Kidney capillary endothelial cell (primary cell): ENCODE data around the gene PLCH1.

Experiments
- DNase-seq: peaks from one replicate; pipeline ENCODE4 v3.0.0-alpha.2; 2018; ENCODE audit warnings: low spot score

Gene PLCH1

GRCh38 chr3:155377071-155377470 lies 367.8 kb downstream of the PLCH1 start:
- no peak for DNase-seq

GRCh38 chr3:155372281-155372680 lies 372.6 kb downstream of the PLCH1 start:
- no peak for DNase-seq

- DNase-seq = no peak
Measured at GRCh38 chr3:155370764-155371503, 373.9 kb downstream of the PLCH1 start.

DNA sequence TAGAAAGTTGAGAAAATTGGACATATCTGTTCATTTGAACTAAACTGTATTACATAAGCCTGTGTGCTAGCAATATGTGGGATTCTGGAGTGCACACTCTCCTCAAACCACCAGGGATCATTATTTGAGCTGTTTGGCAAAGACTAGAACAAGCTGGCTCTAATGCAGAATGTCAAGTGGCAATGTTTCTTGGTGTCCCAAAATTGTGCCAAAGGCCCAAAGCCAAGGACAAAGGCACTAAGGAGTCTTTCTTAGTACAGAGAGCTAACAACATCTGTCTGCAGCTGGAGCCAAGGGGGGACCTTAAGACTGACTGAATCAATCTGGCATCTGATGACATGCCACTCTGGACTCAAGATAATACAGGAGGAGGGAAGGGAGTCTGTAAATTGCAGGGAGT lies 374.7 kb downstream of the PLCH1 start:
- DNase-seq = no peak

DNA sequence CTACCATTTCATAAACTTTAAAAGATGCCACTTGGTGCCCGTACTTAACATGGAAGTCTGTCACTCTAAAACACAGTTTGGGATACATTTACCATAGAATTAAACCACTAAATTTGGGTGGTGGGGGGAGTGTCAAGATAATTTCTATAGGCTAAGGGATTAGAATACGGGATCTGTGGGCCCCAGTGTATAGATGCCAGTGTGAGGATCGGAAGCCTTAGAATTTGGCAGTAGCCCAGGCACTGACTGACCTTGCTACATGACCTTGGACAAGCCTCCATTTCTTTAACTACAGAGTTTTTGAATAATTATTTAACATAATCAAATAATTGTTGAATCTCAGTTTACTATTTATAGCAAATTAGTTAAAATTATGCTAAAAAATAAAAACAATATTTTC lies 375.1 kb downstream of the PLCH1 start:
- DNase-seq = no peak

GRCh38 chr3:155369244-155369643 lies 375.6 kb downstream of the PLCH1 start:
- DNase-seq = no peak

DNA sequence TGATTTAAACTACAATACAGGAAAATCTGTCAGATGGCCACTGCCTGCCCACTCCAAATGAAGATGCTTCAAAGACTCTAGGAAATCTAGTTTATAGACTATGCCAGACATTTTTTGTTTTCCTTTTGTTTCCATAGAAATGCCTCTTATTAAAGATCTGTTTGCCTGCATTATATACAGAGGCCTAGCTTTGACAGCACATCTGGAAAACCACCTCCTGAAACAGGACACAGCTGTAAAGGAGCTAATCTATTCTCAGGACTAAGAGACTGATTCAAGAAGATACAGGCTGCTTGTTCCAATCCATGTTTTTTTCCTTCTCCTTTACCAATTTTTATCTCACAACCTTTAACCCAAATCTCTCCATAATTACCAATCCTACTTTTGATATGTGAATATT lies 376.1 kb downstream of the PLCH1 start:
- DNase-seq = no peak

DNA sequence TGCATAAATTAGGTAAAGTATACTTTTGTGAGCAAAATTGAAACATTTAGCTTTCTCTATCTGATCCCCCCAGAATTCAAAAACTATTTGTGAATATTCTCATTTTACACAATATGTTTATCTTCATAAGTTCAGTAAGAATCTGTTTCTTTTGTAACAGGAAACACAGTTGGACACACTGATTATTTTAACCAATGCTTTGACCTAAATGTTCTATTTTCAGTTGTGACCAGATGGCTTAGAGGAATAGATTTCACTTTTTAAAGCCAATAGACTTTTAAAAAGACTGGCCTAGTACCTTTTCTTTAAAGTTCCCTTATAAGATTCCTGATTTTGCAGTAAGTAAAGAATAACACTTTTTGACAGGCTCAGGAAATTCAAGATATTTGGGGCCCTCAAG lies 377.4 kb downstream of the PLCH1 start:
- no peak for DNase-seq

- DNase-seq = no peak
Measured at GRCh38 chr3:155365178-155365783, 379.6 kb downstream of the PLCH1 start.

DNA sequence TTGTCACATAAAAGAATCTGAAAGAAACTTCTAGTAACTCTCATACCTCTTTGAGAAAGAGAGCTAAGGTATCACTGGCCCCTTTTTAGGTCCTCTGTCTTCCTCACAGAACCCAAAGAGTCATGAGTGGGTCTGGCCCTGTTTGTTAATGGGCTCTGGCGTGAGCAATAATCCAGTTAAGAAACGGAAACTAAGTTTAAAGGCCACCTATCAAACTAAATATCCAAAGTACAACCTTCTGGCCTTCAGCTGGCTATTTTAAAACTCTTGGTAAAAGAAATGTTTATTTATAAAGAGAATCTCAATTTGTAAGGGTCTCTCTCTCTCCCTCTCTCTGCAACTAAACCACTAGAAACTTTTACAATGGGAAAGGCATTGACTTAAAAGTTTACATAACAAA lies 380.4 kb downstream of the PLCH1 start:
- DNase-seq = no peak

- no peak for DNase-seq
Measured at GRCh38 chr3:155363690-155364070, 381.2 kb downstream of the PLCH1 start.

DNA sequence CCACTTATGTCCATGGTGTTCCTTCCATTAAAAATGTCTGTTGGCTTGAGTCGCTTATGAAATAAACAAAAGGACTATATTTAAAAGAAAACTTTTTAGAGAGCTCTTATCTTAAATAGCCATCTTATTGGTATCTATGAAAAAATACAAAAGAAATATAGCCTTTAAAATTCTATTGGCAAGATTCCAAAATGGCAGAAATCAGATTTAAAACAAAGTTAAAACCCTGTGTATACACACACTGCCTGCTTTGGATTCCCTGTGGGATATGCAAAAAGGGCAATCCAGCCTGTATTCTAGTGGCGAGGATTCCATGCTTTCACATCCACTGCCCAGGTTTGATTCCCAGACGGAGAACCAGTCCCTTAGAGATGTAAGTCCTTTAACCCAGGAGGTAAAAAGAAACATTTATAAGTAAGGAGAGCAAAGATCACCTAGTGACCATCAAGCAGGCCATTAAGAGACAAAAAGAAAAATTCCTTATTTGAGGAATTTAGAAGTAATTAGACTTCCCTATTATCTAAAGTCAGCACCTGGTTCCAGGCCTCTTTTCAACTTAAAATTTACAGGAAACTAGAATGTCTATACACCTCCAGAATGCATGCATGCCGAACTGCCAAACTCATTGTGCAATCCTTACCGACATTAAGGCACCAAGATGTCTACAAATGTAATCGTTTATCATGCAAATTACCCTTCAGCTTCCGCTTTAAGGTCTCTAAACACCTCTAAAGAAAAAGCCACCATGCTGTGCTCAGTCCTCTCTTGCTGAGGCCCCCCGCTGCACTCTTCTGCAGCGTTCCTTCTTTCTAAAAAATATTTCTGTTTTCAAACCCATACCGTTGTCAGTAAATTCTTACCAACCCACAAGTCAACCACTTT lies 381.8 kb downstream of the PLCH1 start:
- no peak for DNase-seq

GRCh38 chr3:155360281-155360680 lies 384.6 kb downstream of the PLCH1 start:
- no peak for DNase-seq

DNA sequence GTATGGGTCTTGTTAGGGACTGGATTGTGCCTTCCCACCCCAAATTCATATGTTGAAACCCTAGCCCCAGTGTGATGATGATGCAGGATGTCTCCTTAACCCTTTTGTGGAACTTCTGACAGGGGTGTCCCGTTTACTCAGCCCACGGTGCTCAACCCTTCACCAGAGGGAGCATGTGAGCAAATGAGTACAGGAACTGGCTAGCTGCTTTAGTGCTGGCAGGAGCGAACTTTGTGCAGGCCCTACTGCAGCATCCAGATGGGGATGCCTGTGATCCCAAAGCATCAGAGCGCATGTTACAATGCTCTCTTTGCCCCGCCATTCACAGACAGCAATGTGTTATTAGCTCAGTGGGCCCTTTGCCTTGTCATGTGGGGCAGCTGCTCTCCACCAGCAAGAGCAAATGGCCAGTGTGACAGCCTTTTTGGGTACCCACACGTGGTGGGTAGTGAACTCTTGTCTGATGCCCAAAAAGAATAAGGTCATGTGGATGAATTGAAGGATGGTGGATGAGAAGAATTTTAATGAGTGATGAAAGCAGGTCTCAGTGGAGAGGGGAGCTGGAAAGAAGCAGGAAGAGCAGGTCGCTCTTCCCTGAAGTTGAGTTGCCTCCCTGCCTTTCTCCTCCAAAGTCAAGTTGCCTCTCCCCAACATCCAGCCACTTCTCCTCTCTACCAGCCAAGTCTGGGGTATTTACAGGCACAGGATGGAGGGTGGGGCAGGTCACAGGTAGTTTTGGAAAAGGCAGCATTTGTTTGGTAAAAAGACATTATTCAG lies 388.1 kb downstream of the PLCH1 start:
- no peak for DNase-seq

DNA sequence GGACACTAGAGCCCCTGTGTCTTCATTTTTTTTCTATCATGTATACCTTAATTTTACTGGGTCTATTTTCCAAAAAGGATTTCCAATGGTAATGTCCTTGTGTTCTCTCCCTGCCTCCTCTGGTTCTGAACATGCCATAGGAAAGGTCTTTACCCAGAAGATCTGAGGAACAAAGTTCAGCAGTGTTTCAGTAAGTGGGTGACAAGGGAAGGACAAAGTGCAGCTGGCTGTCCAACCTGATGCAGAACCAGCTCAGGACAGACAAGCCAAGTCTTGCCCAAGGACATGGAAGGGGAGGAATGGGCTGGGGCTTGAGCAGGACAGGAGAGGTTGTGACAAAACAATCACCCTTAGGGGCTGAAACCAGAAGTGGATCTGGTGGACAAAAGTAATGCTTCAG lies 390.2 kb downstream of the PLCH1 start:
- no peak for DNase-seq

GRCh38 chr3:155352900-155353490 lies 391.9 kb downstream of the PLCH1 start:
- peak; percentile 34 for DNase-seq

GRCh38 chr3:155350571-155350970 lies 394.3 kb downstream of the PLCH1 start:
- no peak for DNase-seq

DNA sequence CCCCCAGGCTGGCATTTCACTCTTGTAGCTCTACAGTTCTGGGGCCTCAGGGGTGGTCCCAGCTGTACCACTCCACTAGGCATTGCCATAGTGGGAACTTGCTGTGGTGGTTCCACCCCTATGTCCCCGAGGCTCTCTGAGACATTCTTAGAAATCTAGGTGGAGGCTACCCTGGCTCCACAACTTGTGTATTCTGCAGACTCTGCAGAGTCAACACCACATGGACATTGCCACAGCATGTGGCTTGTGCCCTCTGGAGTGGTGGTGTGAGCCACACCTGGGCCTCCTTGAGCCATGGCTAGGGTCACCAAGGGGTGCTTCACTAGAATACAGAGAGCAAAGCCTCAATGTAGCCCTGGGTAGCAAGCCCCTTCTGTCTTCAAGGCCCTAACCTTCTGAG lies 397.0 kb downstream of the PLCH1 start:
- DNase-seq = no peak

DNA sequence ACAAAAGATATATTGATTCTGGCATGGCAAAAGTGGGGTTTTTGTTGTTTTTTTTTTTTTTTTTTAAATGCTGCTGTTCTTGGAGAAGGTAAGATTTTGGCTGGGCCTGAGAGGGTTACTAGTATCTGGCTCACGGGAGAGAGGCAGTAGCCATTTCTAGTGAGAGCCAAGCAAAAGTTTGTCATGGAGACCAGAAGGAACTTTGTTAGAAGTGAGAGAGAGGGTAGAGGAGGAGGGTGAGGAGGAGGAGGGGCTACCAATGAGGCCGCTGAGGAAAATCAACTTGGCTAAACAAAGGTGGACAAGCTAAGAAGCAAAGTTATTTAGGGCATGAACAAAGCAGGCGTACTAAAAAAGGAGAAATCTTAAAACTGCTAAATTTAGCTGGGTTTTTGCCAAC lies 402.5 kb downstream of the PLCH1 start:
- DNase-seq = no peak

- no peak for DNase-seq
Measured at GRCh38 chr3:155339052-155339451, 405.8 kb downstream of the PLCH1 start.

DNA sequence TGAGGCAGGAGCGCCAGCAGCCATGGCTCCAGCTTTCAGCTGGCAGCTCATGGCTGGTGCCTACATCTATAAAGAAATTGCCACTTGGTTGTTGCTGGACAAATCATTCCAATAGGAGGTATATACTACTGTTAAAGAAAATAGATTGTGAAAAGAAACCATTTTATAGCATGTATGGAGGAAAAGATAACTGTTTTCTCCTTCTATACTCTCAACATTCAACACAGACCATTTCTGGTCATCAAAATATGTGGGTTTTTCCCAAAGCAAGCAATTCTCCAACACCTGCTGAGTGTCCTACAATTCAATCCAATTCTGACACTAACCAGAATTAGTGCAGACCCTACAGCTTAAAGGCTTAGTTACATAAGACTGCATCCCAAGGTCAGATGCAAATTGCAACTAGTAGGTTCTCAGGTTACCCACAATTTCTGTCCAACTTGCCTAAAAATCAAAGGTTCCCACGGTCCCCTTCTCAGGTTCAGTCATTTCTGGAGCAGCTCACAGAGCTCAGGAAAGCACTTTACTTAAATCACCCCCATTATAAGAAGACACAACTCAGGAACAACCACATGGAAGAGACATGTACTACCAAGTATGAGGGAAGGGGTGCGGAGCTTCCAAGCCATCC lies 409.0 kb downstream of the PLCH1 start:
- DNase-seq = no peak
